Measurements from ENCODE around the gene HIPK1.

GRCh38 chr1:113879739-113880038, 49.4 kb upstream of the HIPK1 start:
- TF ChIP-seq CTCF (IDR thresholded peaks at IDR 0.05; ENCODE audit: insufficient read depth, low read length) (no peak), POLR2AphosphoS5 (IDR thresholded peaks at IDR 0.05; ENCODE audit: low read depth) (no peak)

Data from HL-60 (cell line).